Cardiac muscle cell (in vitro differentiated cells and primary cell): ENCODE data around the gene ERCC6L2. TPM values are rescaled to one million over a fixed set of nuclear protein-coding genes. Genes with fewer than 3 reads are reported as not detected.

Experiments
- DNase-seq, 2 donors: peaks; one replicate each; pipeline versions ENCODE4 v3.0.0 to v3.0.0-alpha.2; 2010 to 2017; ENCODE audit warnings: low read depth in 1 of 2, low spot score in 1 of 2
- H3K27ac ChIP-seq: fragments of 200-600 bp; sonication (generic); 2 replicates; pipeline ENCODE4 v1.5.1; 2016
- H3K27me3 ChIP-seq: fragments of 200-600 bp; sonication (generic); 2 replicates; pipeline ENCODE4 v1.6.0; 2016; ENCODE audit warnings: control low read depth
- H3K36me3 ChIP-seq: fragments of 200-600 bp; sonication (generic); 2 replicates; pipeline ENCODE4 v1.5.1; 2016; ENCODE audit warnings: control low read depth
- H3K4me1 ChIP-seq: fragments of 200-600 bp; sonication (generic); 2 replicates; pipeline ENCODE4 v1.8.1; 2017; ENCODE audit warnings: low read depth, mild to moderate bottlenecking, mixed run types
- H3K4me3 ChIP-seq: fragments of 200-600 bp; sonication (generic); 2 replicates; pipeline ENCODE4 v1.5.1; 2016; ENCODE audit warnings: mild to moderate bottlenecking
- H3K9me3 ChIP-seq: fragments of 200-600 bp; sonication (generic); 2 replicates; pipeline ENCODE4 v1.5.1; 2017; ENCODE audit warnings: low read depth, mild to moderate bottlenecking, control low read depth
- CTCF ChIP-seq: IDR thresholded peaks from 2 replicates; pipeline ENCODE4 v1.5.1; 2012; ENCODE audit warnings: low read depth, mild to moderate bottlenecking, low read length
- polyA plus RNA-seq: library from polyadenylated mRNA; unstranded; fragments of >200 nt; fragmentation: Nextera tagmentation; extraction: Ambion mirVana; gene quantifications from 2 replicates; pipeline ENCODE4 v1.2.1, GENCODE V29; 2016
- total RNA-seq: library from RNA; depleted of rRNA; stranded (reverse); fragments of >200 nt; gene quantifications from 2 replicates; pipeline ENCODE4 v1.2.3, GENCODE V29; 2016

The ERCC6L2 gene
- total and polyA plus RNA-seq, 2 experiments from 2014 or later = 22.7 to 52.5 TPM

- Histone ChIP-seq H3K36me3 (no peaks in the 10 kb centered on the region), H3K27me3 (no peaks in the 10 kb centered on the region), H3K9me3 (no peaks in the 10 kb centered on the region), H3K27ac (no peak overlapping the region), H3K4me1 (peaks cover 4% of the 10 kb centered on the region), H3K4me3 (no peak overlapping the region)
- DNase-seq = peak in 1 of 2 donors; percentile 68
- TF ChIP-seq CTCF = no peak
These were observed 35.4 kb upstream of the ERCC6L2 start for GRCh38 chr9:95840074-95840473.

GRCh38 chr9:95841377-95841776 is 34.1 kb upstream of the ERCC6L2 start:
- no peak for TF ChIP-seq CTCF
- Histone ChIP-seq H3K27me3 (no peaks in the 10 kb centered on the region), H3K36me3 (no peaks in the 10 kb centered on the region), H3K4me1 (peaks cover 4% of the 10 kb centered on the region), H3K9me3 (no peaks in the 10 kb centered on the region), H3K4me3 (no peak overlapping the region), H3K27ac (no peak overlapping the region)
- no peak for DNase-seq

GRCh38 chr9:95845751-95846150 is 29.7 kb upstream of the ERCC6L2 start:
- no peak for DNase-seq
- TF ChIP-seq CTCF = no peak

GRCh38 chr9:95848764-95849163 is 26.7 kb upstream of the ERCC6L2 start:
- Histone ChIP-seq H3K9me3 (no peaks in the 10 kb centered on the region), H3K4me1 (no peaks in the 10 kb centered on the region), H3K27me3 (no peaks in the 10 kb centered on the region), H3K27ac (no peak overlapping the region), H3K36me3 (no peaks in the 10 kb centered on the region), H3K4me3 (no peak overlapping the region)
- no peak for DNase-seq
- no peak for TF ChIP-seq CTCF

More at GRCh38 chr9:95845751-95846150, 29.7 kb upstream of the ERCC6L2 start:
- Histone ChIP-seq H3K4me3 (no peak overlapping the region), H3K9me3 (no peaks in the 10 kb centered on the region), H3K27ac (no peak overlapping the region), H3K4me1 (peaks cover 4% of the 10 kb centered on the region), H3K27me3 (no peaks in the 10 kb centered on the region), H3K36me3 (no peaks in the 10 kb centered on the region)

GRCh38 chr9:95852059-95853032 is 23.1 kb upstream of the ERCC6L2 start:
- no peak overlapping the region for H3K27ac ChIP-seq
- TF ChIP-seq CTCF = no peak
- H3K4me1 ChIP-seq = peaks cover 16% of the 10 kb centered on the region
- H3K27me3 ChIP-seq = no peaks in the 10 kb centered on the region
- no peaks in the 10 kb centered on the region for H3K36me3 ChIP-seq
- DNase-seq = no peak
- H3K9me3 ChIP-seq = no peaks in the 10 kb centered on the region
- no peak overlapping the region for H3K4me3 ChIP-seq
